CD14-positive monocyte (primary cell): ENCODE results near the gene SPINK6. TPM values are rescaled to one million over a fixed set of nuclear protein-coding genes. Genes with fewer than 3 reads are reported as not detected.
A peak's percentile ranks its signal among the peaks of the same experiment; 100 is the strongest.

ENCODE experiments used
- DNase-seq, 3 donors: peaks; one replicate each; pipeline ENCODE4 v3.0.0-alpha.2; 2011 to 2022
- H2AFZ ChIP-seq: 2 replicates; pipeline ENCODE4 v1.6.0; 2012; ENCODE audit warnings: mild to moderate bottlenecking, low read depth, low read length, inconsistent platforms; ENCODE audit not compliant: insufficient read depth, poor library complexity, severe bottlenecking
- H3K27ac ChIP-seq, 2 donors: 1 replicate in 1 of 2; 2 replicates in 1 of 2; pipeline ENCODE4 v1.5.1; 2012 to 2013; ENCODE audit warnings: low read length in 2 of 2, control low read depth in 1 of 2, inconsistent platforms in 1 of 2, low read depth in 1 of 2, mild to moderate bottlenecking in 1 of 2
- H3K27me3 ChIP-seq, 2 donors: one replicate each; pipeline versions ENCODE4 v1.6.0 to v1.6.1; 2011 to 2013; ENCODE audit warnings: low read length in 2 of 2; ENCODE audit not compliant: control insufficient read depth in 2 of 2, insufficient read depth in 2 of 2
- H3K36me3 ChIP-seq, 2 donors: replicated peaks in 1 of 2; 1 replicate in 1 of 2; 2 replicates in 1 of 2; pipeline versions ENCODE4 v1.5.1 to v1.6.1; 2012 to 2013; ENCODE audit warnings: low read length in 2 of 2, control low read depth in 1 of 2, inconsistent platforms in 1 of 2, mild to moderate bottlenecking in 1 of 2; ENCODE audit not compliant: insufficient read depth in 2 of 2, control insufficient read depth in 1 of 2
- H3K4me1 ChIP-seq, 2 donors: 1 replicate in 1 of 2; 2 replicates in 1 of 2; pipeline versions ENCODE4 v1.5.1 to v1.6.1; 2012 to 2013; ENCODE audit warnings: low read length in 2 of 2, control low read depth in 1 of 2, inconsistent platforms in 1 of 2, mild to moderate bottlenecking in 1 of 2, moderate library complexity in 1 of 2; ENCODE audit not compliant: insufficient read depth in 2 of 2, control insufficient read depth in 1 of 2
- H3K4me2 ChIP-seq: replicated peaks from 2 replicates; pipeline ENCODE3; 2012; ENCODE audit warnings: low read length, moderate library complexity, mild to moderate bottlenecking; ENCODE audit not compliant: poor library complexity, severe bottlenecking; ENCODE audit errors: extremely low read depth
- H3K4me3 ChIP-seq, 3 experiments: fragments of 200-600 bp in 1 of 3; sonication (generic) in 1 of 3; replicated peaks in 1 of 3; 1 replicate in 2 of 3; 2 replicates in 1 of 3; pipeline ENCODE4 v1.5.1; 2011 to 2013; ENCODE audit warnings: low read length in 3 of 3, mild to moderate bottlenecking in 3 of 3, control low read depth in 2 of 3, low read depth in 2 of 3, inconsistent platforms in 1 of 3, moderate library complexity in 1 of 3
- H3K79me2 ChIP-seq: 2 replicates; pipeline ENCODE4 v1.6.0; 2012; ENCODE audit warnings: mild to moderate bottlenecking, control low read depth, inconsistent platforms, low read length, moderate library complexity; ENCODE audit not compliant: insufficient read depth
- H3K9ac ChIP-seq: 2 replicates; pipeline ENCODE4 v1.6.0; 2017; ENCODE audit warnings: low read length, mild to moderate bottlenecking; ENCODE audit not compliant: insufficient read depth, poor library complexity, severe bottlenecking
- H3K9me3 ChIP-seq, 2 donors: replicated peaks in 1 of 2; 1 replicate in 1 of 2; 2 replicates in 1 of 2; pipeline versions ENCODE4 v1.5.1 to v1.6.1; 2012 to 2013; ENCODE audit warnings: low read length in 2 of 2, control low read depth in 1 of 2; ENCODE audit not compliant: control insufficient read depth in 1 of 2, insufficient read depth in 1 of 2
- H4K20me1 ChIP-seq: 2 replicates; pipeline ENCODE4 v1.6.0; 2012; ENCODE audit warnings: mild to moderate bottlenecking, low read length, control low read depth, moderate library complexity; ENCODE audit not compliant: insufficient read depth
- H3K27ac Mint-ChIP-seq, 7 donors: one replicate each; pipeline ENCODE4 v1.8.0; 2020; ENCODE audit warnings: mild to moderate bottlenecking in 7 of 7, mixed read lengths in 7 of 7, moderate library complexity in 6 of 7, inconsistent platforms in 2 of 7
- H3K27me3 Mint-ChIP-seq, 3 donors: one replicate each; pipeline ENCODE4 v1.8.0; 2021 to 2022; ENCODE audit warnings: low read depth in 3 of 3, mild to moderate bottlenecking in 3 of 3, mixed read lengths in 3 of 3, moderate library complexity in 3 of 3, inconsistent platforms in 1 of 3
- H3K36me3 Mint-ChIP-seq, 2 donors: one replicate each; pipeline ENCODE4 v1.8.0; 2020; ENCODE audit warnings: mixed read lengths in 2 of 2, inconsistent platforms in 1 of 2, mild to moderate bottlenecking in 1 of 2
- H3K4me1 Mint-ChIP-seq: one replicate; pipeline ENCODE4 v1.8.0; 2020; ENCODE audit warnings: mild to moderate bottlenecking, mixed read lengths
- H3K4me3 Mint-ChIP-seq, 2 donors: one replicate each; pipeline ENCODE4 v1.8.0; 2020; ENCODE audit warnings: mild to moderate bottlenecking in 2 of 2, mixed read lengths in 2 of 2, moderate library complexity in 1 of 2
- H3K9me3 Mint-ChIP-seq, 7 donors: one replicate each; pipeline ENCODE4 v1.8.0; 2020 to 2022; ENCODE audit warnings: mixed read lengths in 7 of 7, mild to moderate bottlenecking in 6 of 7, moderate library complexity in 6 of 7, inconsistent platforms in 2 of 7
- WGBS: methylation state at CpG from one replicate; pipeline ENCODE4 v1.1.5; 2013; ENCODE audit warnings: missing lambda C conversion rate; ENCODE audit not compliant: insufficient coverage; 5-methylcytosine and 5-hydroxymethylcytosine counted together
- intact Hi-C, 2 donors: fragments of 100-400 bp; cut with micrococcal nuclease; formaldehyde crosslinking; loops; one replicate each; pipeline versions ENCODE4 v1.15.0 to v1.15.1; 2023
- polyA plus RNA-seq, 3 donors: library from polyadenylated mRNA; depleted of rRNA in 1 of 3; unstranded in 2 of 3; stranded (reverse) in 1 of 3; fragments of 300-500 nt in 2 of 3; fragments of >200 nt in 1 of 3; fragmentation: Illumina TruSeq in 2 of 3; gene quantifications; 1 replicate in 2 of 3; 2 replicates in 1 of 3; pipeline ENCODE4 v1.2.3, GENCODE V29; 2012 to 2021
- TF ChIP-seq, protein P1 (sequence below): fragments of 200-600 bp; IDR thresholded peaks from one replicate; pipeline ENCODE4 v1.8.0; 2022; ENCODE audit warnings: antibody characterized with exemption, mild to moderate bottlenecking

SPINK6 gene
- polyA plus RNA-seq, 3 donors: not detected

DNA sequence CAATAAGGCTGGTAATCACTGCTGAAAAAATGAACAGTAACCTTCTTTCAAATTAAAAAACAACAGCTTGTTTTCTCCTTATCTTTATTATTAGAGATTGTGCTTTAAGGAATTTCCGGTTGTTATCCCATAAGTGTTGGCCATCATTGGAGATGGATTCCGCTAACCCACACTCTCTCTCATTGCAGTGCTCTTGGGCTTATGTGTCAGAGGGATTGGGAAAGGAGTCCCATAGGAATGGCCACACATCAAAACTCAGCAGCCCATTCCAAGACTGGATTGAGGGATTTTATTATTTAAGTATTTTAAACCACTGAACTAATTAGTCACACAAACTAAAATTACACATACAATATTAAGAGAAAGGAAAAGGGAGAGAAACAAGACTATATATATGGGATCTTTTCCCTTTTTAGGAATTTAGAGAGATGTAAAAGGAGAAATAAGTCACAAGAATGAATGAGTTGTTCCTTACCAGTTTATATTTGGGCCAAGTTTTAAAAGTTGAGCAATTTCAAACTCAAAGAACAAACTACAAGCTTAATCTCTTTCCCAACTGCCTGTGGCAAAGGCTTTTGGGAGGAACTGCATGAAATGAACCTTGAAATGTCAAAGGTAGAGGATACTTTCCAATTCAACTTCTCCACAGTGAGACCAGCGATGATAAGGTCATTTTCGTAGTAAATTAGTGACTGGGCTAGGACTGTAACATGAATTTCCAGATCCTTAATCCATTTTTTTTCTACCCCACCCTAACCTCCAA lies 2.4 kb downstream of the SPINK6 start:
- intact Hi-C loops: no loop called here
- Histone ChIP-seq H2AFZ (no peak overlapping the region), H4K20me1 (no peaks in the 10 kb centered on the region), H3K79me2 (no peaks in the 10 kb centered on the region), H3K4me3 (no peak overlapping the region), H3K36me3 (no peaks in the 10 kb centered on the region), H3K4me2 (peak overlapping the region; percentile 13), H3K4me1 (peaks cover 26 to 37% of the 10 kb centered on the region in 2 donors), H3K27me3 (no peaks in the 10 kb centered on the region), H3K9me3 (no peaks in the 10 kb centered on the region), H3K27ac (peak overlapping the region in 1 of 2 donors; percentile 58), H3K9ac (no peak overlapping the region)
- peak overlapping the region; percentile 31 to 88 (median 66) for H3K27ac Mint-ChIP-seq
- no peaks in the 10 kb centered on the region for H3K9me3 Mint-ChIP-seq
- DNase-seq: peak in 2 of 3 donors; percentile 45 to 48
- no peaks in the 10 kb centered on the region for H3K36me3 Mint-ChIP-seq
- H3K4me1 Mint-ChIP-seq: peaks cover 30% of the 10 kb centered on the region
- WGBS: no CpG with 5 or more reads among the region's 4 CpGs
- TF ChIP-seq, protein P1, sequence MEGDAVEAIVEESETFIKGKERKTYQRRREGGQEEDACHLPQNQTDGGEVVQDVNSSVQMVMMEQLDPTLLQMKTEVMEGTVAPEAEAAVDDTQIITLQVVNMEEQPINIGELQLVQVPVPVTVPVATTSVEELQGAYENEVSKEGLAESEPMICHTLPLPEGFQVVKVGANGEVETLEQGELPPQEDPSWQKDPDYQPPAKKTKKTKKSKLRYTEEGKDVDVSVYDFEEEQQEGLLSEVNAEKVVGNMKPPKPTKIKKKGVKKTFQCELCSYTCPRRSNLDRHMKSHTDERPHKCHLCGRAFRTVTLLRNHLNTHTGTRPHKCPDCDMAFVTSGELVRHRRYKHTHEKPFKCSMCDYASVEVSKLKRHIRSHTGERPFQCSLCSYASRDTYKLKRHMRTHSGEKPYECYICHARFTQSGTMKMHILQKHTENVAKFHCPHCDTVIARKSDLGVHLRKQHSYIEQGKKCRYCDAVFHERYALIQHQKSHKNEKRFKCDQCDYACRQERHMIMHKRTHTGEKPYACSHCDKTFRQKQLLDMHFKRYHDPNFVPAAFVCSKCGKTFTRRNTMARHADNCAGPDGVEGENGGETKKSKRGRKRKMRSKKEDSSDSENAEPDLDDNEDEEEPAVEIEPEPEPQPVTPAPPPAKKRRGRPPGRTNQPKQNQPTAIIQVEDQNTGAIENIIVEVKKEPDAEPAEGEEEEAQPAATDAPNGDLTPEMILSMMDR: no peak
- peaks cover 0 to 2% (median 0%) of the 10 kb centered on the region in 3 donors for H3K27me3 Mint-ChIP-seq
- H3K4me3 Mint-ChIP-seq: no peak overlapping the region

DNA sequence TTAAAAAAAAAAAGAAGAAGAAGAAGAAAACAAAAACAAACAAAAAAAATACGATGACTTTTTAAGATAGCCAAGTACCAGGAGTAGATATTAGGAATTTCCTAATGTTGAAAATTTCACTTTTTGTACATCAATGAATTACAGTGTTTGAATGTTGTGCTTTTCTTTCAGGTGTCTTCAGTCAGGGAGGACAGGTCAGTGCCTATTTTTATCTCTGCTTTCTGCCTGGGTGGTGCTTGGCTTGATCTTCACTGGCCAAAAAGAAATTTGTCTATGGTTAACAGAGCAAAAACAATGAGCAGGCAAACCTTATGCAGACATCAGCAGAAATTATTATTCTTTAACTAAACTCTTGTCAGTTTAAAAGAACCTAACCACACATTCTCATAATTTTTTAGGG lies 3.0 kb downstream of the SPINK6 start:
- H3K27me3 ChIP-seq: no peaks in the 10 kb centered on the region
- H3K79me2 ChIP-seq: no peaks in the 10 kb centered on the region
- DNase-seq: no peak
- Mint-ChIP-seq H3K4me3 (no peak overlapping the region), H3K9me3 (no peaks in the 10 kb centered on the region), H3K4me1 (peaks cover 30% of the 10 kb centered on the region), H3K36me3 (no peaks in the 10 kb centered on the region), H3K27me3 (peaks cover 0 to 2% (median 0%) of the 10 kb centered on the region in 3 donors), H3K27ac (peak overlapping the region; percentile 18 to 88 (median 66))
- no peaks in the 10 kb centered on the region for H3K9me3 ChIP-seq
- H3K4me3 ChIP-seq: no peak overlapping the region
- H3K36me3 ChIP-seq: no peaks in the 10 kb centered on the region
- H3K4me2 ChIP-seq: peak overlapping the region; percentile 13
- intact Hi-C loops: no loop called here
- H3K27ac ChIP-seq: peak overlapping the region in 1 of 2 donors; percentile 58
- H4K20me1 ChIP-seq: no peaks in the 10 kb centered on the region
- peaks cover 26 to 35% of the 10 kb centered on the region in 2 donors for H3K4me1 ChIP-seq
- TF ChIP-seq, protein P1: no peak
- H2AFZ ChIP-seq: no peak overlapping the region
- no CpG with 5 or more reads among the region's 1 CpG for WGBS
- no peak overlapping the region for H3K9ac ChIP-seq
